Suprapubic skin (tissue), 4 donors: ENCODE data around the gene ZNF784.

Experiments used
- POLR2A ChIP-seq, 2 donors: fragments of 450-650 bp; IDR thresholded peaks; one replicate each; pipeline ENCODE4 v1.6.1; 2017; ENCODE audit warnings: antibody characterized with exemption in 2 of 2, mild to moderate bottlenecking in 2 of 2, moderate library complexity in 2 of 2
- POLR2AphosphoS5 ChIP-seq, 3 donors: sonication (generic); formaldehyde crosslinking; IDR thresholded peaks; one replicate each; pipeline ENCODE4 v1.6.1; 2017; ENCODE audit warnings: antibody characterized with exemption in 3 of 3
- TF ChIP-seq, protein P1 (sequence below), 2 donors: fragments of 200-600 bp in 1 of 2; fragments of 450-650 bp in 1 of 2; sonication (generic) in 1 of 2; IDR thresholded peaks; one replicate each; pipeline ENCODE4 v1.5.1; 2016 to 2019; ENCODE audit warnings: antibody characterized with exemption in 2 of 2, mild to moderate bottlenecking in 1 of 2, moderate library complexity in 1 of 2

DNA sequence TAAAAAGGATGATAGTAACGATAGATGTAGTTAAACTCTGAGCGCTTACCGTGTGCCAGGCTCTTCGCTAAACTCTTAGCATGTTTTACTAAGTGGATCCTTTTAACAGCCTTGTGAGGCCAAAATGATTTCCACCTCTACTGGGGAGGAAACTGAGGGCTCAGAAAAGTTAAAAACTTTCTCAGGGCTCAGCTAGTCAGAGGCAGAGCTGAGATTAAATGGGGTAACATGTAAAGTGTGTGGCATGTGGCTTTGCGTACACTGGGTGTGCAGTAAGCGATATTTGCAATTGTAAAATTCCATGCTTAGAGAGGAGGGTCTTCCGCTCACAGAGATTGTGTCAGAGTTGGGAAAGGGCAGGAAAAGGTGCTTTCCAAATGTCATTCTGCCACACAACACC lies 32.2 kb upstream of the ZNF784 start:
- TF ChIP-seq, protein P1, sequence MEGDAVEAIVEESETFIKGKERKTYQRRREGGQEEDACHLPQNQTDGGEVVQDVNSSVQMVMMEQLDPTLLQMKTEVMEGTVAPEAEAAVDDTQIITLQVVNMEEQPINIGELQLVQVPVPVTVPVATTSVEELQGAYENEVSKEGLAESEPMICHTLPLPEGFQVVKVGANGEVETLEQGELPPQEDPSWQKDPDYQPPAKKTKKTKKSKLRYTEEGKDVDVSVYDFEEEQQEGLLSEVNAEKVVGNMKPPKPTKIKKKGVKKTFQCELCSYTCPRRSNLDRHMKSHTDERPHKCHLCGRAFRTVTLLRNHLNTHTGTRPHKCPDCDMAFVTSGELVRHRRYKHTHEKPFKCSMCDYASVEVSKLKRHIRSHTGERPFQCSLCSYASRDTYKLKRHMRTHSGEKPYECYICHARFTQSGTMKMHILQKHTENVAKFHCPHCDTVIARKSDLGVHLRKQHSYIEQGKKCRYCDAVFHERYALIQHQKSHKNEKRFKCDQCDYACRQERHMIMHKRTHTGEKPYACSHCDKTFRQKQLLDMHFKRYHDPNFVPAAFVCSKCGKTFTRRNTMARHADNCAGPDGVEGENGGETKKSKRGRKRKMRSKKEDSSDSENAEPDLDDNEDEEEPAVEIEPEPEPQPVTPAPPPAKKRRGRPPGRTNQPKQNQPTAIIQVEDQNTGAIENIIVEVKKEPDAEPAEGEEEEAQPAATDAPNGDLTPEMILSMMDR (IDR thresholded peaks at IDR 0.05): no peak
- TF ChIP-seq POLR2A (IDR thresholded peaks at IDR 0.05): no peak
- TF ChIP-seq POLR2AphosphoS5 (IDR thresholded peaks at IDR 0.05): no peak
